GM12878 (cell line): ENCODE data around the gene OR5A1. TPM values are rescaled to one million over a fixed set of nuclear protein-coding genes. Genes with fewer than 3 reads are reported as not detected.

Experiments used
- ATAC-seq: fragments of 200-7000 bp; cut with Tn5 transposase; 3 replicates; pipeline ENCODE4 v1.9.1; 2020; ENCODE audit warnings: mild to moderate bottlenecking, moderate library complexity
- BruUV-seq: library from RNA; stranded (reverse); fragments of 400-500 nt; replicated peaks from 2 replicates; lab custom pipeline; 2021; lab: Mats Ljungman, UMichigan
- CTCF ChIA-PET: fragments of 300-600 bp; sonication (Branson Sonifier 250); formaldehyde crosslinking; extraction: SDS; loops from one replicate; lab custom pipeline; 2021; ENCODE audit warnings: inconsistent platforms; lab: Yijun Ruan, JAX
- POLR2A ChIA-PET: fragments of 350-600 bp; formaldehyde crosslinking; extraction: SDS; loops from one replicate; lab custom pipeline; 2021; ENCODE audit warnings: inconsistent platforms; lab: Charles Lee
- RAD21 ChIA-PET: fragments of 300-600 bp; sonication (Branson Sonifier 250); formaldehyde crosslinking; loops from one replicate; lab custom pipeline; 2023; ENCODE audit warnings: antibody characterized with exemption; ENCODE audit not compliant: unreplicated experiment; lab: Charles Lee
- SMC1A ChIA-PET: fragments of 300-600 bp; sonication (Branson Sonifier 250); formaldehyde crosslinking; loops from one replicate; lab custom pipeline; 2023; ENCODE audit not compliant: unreplicated experiment, uncharacterized antibody; lab: Charles Lee
- DNase-seq: peaks from one replicate; pipeline ENCODE4 v3.0.0-alpha.2; 2011; ENCODE audit warnings: low read depth, low spot score
- FAIRE-seq: peaks from 3 replicates; lab custom pipeline; 2011; peaks lifted over from hg19 to GRCh38; lab: Jason Lieb, UNC
- H2AFZ ChIP-seq: 2 replicates; pipeline ENCODE4 v1.6.0; 2011; ENCODE audit warnings: low read depth, low read length, control low read depth; ENCODE audit not compliant: control insufficient read depth
- H3K27ac ChIP-seq: 2 replicates; pipeline ENCODE4 v1.5.1; 2011; ENCODE audit warnings: control low read depth; ENCODE audit not compliant: control insufficient read depth, insufficient read depth
- H3K27me3 ChIP-seq, 2 experiments: replicated peaks in 1 of 2; 2 replicates each; pipeline versions ENCODE4 v1.6.0 to v1.6.1; 2011; ENCODE audit warnings: low read length in 1 of 2; ENCODE audit not compliant: control insufficient read depth in 2 of 2, insufficient read depth in 2 of 2
- H3K36me3 ChIP-seq, 2 experiments: 2 replicates each; pipeline ENCODE4 v1.5.1; 2011; ENCODE audit warnings: low read length in 1 of 2; ENCODE audit not compliant: control insufficient read depth in 2 of 2, insufficient read depth in 2 of 2
- H3K4me1 ChIP-seq: 2 replicates; pipeline ENCODE4 v1.6.1; 2011; ENCODE audit warnings: mild to moderate bottlenecking, low read length, moderate library complexity, mixed read lengths; ENCODE audit not compliant: control insufficient read depth, insufficient read depth
- H3K4me2 ChIP-seq: 2 replicates; pipeline ENCODE4 v1.6.0; 2011; ENCODE audit warnings: control low read depth; ENCODE audit not compliant: control insufficient read depth, insufficient read depth
- H3K4me3 ChIP-seq: fragments of 200-600 bp; sonication (generic); 2 replicates; pipeline ENCODE4 v1.5.1; 2016
- H3K79me2 ChIP-seq: 2 replicates; pipeline ENCODE4 v1.6.0; 2011; ENCODE audit warnings: low read length; ENCODE audit not compliant: control insufficient read depth, insufficient read depth
- H3K9ac ChIP-seq: 2 replicates; pipeline ENCODE4 v1.8.0; 2011; ENCODE audit warnings: low read length, control low read depth, mixed read lengths; ENCODE audit not compliant: control insufficient read depth, insufficient read depth
- H3K9me3 ChIP-seq: replicated peaks from 3 replicates; pipeline ENCODE4 v1.5.1; 2011; ENCODE audit warnings: mild to moderate bottlenecking, low read length; ENCODE audit not compliant: control insufficient read depth, insufficient read depth
- H4K20me1 ChIP-seq: 2 replicates; pipeline ENCODE4 v1.6.0; 2011; ENCODE audit not compliant: control insufficient read depth, insufficient read depth
- CREB1 ChIP-seq: IDR thresholded peaks from 2 replicates; pipeline ENCODE4 v1.6.1; 2012; ENCODE audit warnings: low read depth, mild to moderate bottlenecking, inconsistent platforms
- FOXK2 ChIP-seq: fragments of 450-650 bp; IDR thresholded peaks from 2 replicates; pipeline ENCODE4 v1.6.1; 2017; ENCODE audit warnings: mild to moderate bottlenecking, moderate library complexity
- HCFC1 ChIP-seq: fragments of 150-350 bp; IDR thresholded peaks from 2 replicates; pipeline ENCODE4 v1.6.1; 2014; ENCODE audit warnings: low read length
- IRF4 ChIP-seq: IDR thresholded peaks from 2 replicates; pipeline ENCODE4 v1.6.1; 2011; ENCODE audit warnings: low read depth, low read length
- MYB ChIP-seq: fragments of 150-350 bp; IDR thresholded peaks from 2 replicates; pipeline ENCODE4 v1.6.1; 2014; ENCODE audit warnings: mild to moderate bottlenecking, low read depth, low read length, borderline replicate concordance
- NR2C1 ChIP-seq: fragments of 450-650 bp; IDR thresholded peaks from 2 replicates; pipeline ENCODE4 v1.6.1; 2017; ENCODE audit warnings: antibody characterized with exemption, mild to moderate bottlenecking, moderate library complexity
- RFX5 ChIP-seq: IDR thresholded peaks from 2 replicates; pipeline ENCODE4 v1.6.1; 2011; ENCODE audit warnings: low read depth, low read length, improper control_type of control experiment
- SRF ChIP-seq, 2 experiments: IDR thresholded peaks; 2 replicates each; pipeline ENCODE4 v1.6.1; 2011; ENCODE audit warnings: low read depth in 2 of 2, low read length in 2 of 2, mild to moderate bottlenecking in 1 of 2, moderate library complexity in 1 of 2
- ZNF24 ChIP-seq: fragments of 450-650 bp; IDR thresholded peaks from 2 replicates; pipeline ENCODE4 v1.6.1; 2017; ENCODE audit warnings: antibody characterized with exemption, mild to moderate bottlenecking
- ZNF384 ChIP-seq: IDR thresholded peaks from 2 replicates; pipeline ENCODE4 v1.6.1; 2012; ENCODE audit warnings: low read depth, mild to moderate bottlenecking, low read length, improper control_type of control experiment, borderline replicate concordance
- WGBS: methylation state at CpG from one replicate; pipeline ENCODE4 v1.1.6; 2016; ENCODE audit warnings: low lambda C conversion rate; ENCODE audit not compliant: insufficient replicate concordance, insufficient coverage; ENCODE audit errors: missing lambda C conversion rate; 5-methylcytosine and 5-hydroxymethylcytosine counted together
- in situ Hi-C: fragments of 300-500 bp; cut with MboI; formaldehyde crosslinking; loops from 9 replicates; pipeline ENCODE4 v1.14.3; 2018; ENCODE audit warnings: mixed read lengths
- intact Hi-C: fragments of 100-400 bp; cut with micrococcal nuclease; formaldehyde crosslinking; loops from one replicate; pipeline ENCODE4 v1.14.2; 2022; ENCODE audit not compliant: unreplicated experiment
- polyA plus RNA-seq, 11 experiments: library from polyadenylated mRNA; depleted of rRNA in 4 of 11; unstranded in 6 of 11; stranded (reverse) in 5 of 11; fragments of >200 nt; fragmentation: Nextera tagmentation in 4 of 11; fragmentation: Illumina TruSeq in 1 of 11; extraction: Ambion mirVana in 4 of 11; extraction: Trizol in 1 of 11; gene quantifications; 1 replicate in 1 of 11; 2 replicates in 10 of 11; pipeline versions ENCODE4 v1.2.1 to v1.2.3, GENCODE V29; 2011 to 2016; ENCODE audit warnings: inconsistent platforms in 2 of 11, missing spikeins in 2 of 11, low read depth in 1 of 11
- total RNA-seq, 4 experiments: library from RNA; depleted of rRNA in 3 of 4; stranded (reverse); fragments of >200 nt in 3 of 4; fragmentation: Illumina TruSeq in 1 of 4; extraction: Trizol in 1 of 4; gene quantifications; 2 replicates each; pipeline versions ENCODE4 v1.2.1 to v1.2.3, GENCODE V29; 2013 to 2021
- TF ChIP-seq, protein P1 (sequence below): IDR thresholded peaks from 2 replicates; pipeline ENCODE4 v1.6.1; 2011; ENCODE audit warnings: borderline replicate concordance, low read depth, mild to moderate bottlenecking, moderate library complexity, low read length; ENCODE audit not compliant: insufficient read depth, poor library complexity, severe bottlenecking

OR5A1 gene
- total and polyA plus RNA-seq, 10 of the 15 experiments (the other 5 are each of a cell fraction or from before 2014, with no cell fraction given) = not detected

- RAD21 ChIA-PET = no interaction called here
- Histone ChIP-seq H3K4me1 (no peaks in the 10 kb centered on the region), H3K9me3 (no peaks in the 10 kb centered on the region), H3K4me2 (no peak overlapping the region), H2AFZ (no peak overlapping the region), H3K27me3 (no peaks in the 10 kb centered on the region), H3K79me2 (no peaks in the 10 kb centered on the region), H4K20me1 (no peaks in the 10 kb centered on the region), H3K27ac (no peak overlapping the region), H3K36me3 (no peaks in the 10 kb centered on the region), H3K4me3 (no peak overlapping the region), H3K9ac (no peak overlapping the region)
- no peak for ATAC-seq
- intact Hi-C loops (no loop called here), in situ Hi-C loops (no loop called here)
- CTCF ChIA-PET = interaction anchor here (1.2 kb wide), 1 partner anchor 64 kb away, joined by 3 read pairs; no protein-coding TSS in a partner anchor
- no peak for DNase-seq
- POLR2A ChIA-PET = no interaction called here
- SMC1A ChIA-PET = no interaction called here
- no peak for FAIRE-seq
- WGBS = 32% methylated on average over 5 of the region's 5 CpGs
- BruUV-seq = no TSS peak
- no peak for TF ChIP-seq ZNF24
- TF ChIP-seq SRF (IDR thresholded peaks at IDR 0.05; ENCODE audit: low read depth in 2 of 2, low read length in 2 of 2) = no peak
- no peak for TF ChIP-seq HCFC1
- TF ChIP-seq, protein P1, sequence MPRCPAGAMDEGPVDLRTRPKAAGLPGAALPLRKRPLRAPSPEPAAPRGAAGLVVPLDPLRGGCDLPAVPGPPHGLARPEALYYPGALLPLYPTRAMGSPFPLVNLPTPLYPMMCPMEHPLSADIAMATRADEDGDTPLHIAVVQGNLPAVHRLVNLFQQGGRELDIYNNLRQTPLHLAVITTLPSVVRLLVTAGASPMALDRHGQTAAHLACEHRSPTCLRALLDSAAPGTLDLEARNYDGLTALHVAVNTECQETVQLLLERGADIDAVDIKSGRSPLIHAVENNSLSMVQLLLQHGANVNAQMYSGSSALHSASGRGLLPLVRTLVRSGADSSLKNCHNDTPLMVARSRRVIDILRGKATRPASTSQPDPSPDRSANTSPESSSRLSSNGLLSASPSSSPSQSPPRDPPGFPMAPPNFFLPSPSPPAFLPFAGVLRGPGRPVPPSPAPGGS = no peak
- TF ChIP-seq CREB1 = no peak
- TF ChIP-seq ZNF384 = no peak
- TF ChIP-seq RFX5 = no peak
- no peak for TF ChIP-seq MYB
- TF ChIP-seq FOXK2 = no peak
- TF ChIP-seq NR2C1 = no peak
- TF ChIP-seq IRF4 = no peak
Measured at GRCh38 chr11:59463190-59463641, 26.9 kb downstream of the OR5A1 start.
